Mucosa of stomach (tissue), 1 donor: ENCODE data around the gene SPNS3.

Experiments used
- H3K27me3 ChIP-seq: one replicate; pipeline ENCODE4 v1.7.0; 2013; ENCODE audit warnings: mild to moderate bottlenecking, low read length; ENCODE audit not compliant: control insufficient read depth, insufficient read depth
- H3K36me3 ChIP-seq: one replicate; pipeline ENCODE4 v1.7.0; 2013; ENCODE audit warnings: low read length; ENCODE audit not compliant: control insufficient read depth, insufficient read depth
- H3K4me1 ChIP-seq: one replicate; pipeline ENCODE4 v1.7.0; 2013; ENCODE audit warnings: mild to moderate bottlenecking, low read length; ENCODE audit not compliant: control insufficient read depth, insufficient read depth
- H3K4me3 ChIP-seq: one replicate; pipeline ENCODE4 v1.7.0; 2013; ENCODE audit warnings: low read length
- H3K9ac ChIP-seq: one replicate; pipeline ENCODE4 v1.7.0; 2013; ENCODE audit warnings: mild to moderate bottlenecking, low read length, moderate library complexity
- H3K9me3 ChIP-seq: one replicate; pipeline ENCODE4 v1.7.0; 2013; ENCODE audit warnings: mild to moderate bottlenecking, low read length, moderate library complexity; ENCODE audit not compliant: control insufficient read depth
- donor health status: Pancreatic carcinoma.

The SPNS3 gene

DNA sequence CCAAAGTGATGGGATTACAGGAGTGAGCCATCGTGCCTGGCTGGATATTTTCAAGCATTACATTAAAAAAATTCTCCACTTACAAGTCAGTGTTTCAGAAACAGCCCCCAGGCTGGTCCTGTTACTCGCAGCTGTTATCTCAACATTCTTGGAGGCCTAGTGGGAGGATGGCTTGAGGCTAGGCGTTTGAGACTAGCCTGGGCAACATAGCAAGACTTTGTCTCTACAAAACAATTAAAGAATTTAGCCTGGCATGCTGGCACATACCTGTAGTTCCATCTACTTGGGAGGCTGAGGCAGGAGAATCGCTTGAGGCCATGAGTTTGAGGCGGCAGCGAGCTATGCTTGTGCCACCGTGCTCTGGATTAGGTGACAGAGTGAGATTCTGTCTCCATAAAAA, 26.5 kb upstream of the SPNS3 start:
- H3K9ac ChIP-seq: no peak overlapping the region
- H3K36me3 ChIP-seq: no peaks in the 10 kb centered on the region
- no peak overlapping the region for H3K4me3 ChIP-seq
- no peaks in the 10 kb centered on the region for H3K27me3 ChIP-seq
- H3K9me3 ChIP-seq: no peaks in the 10 kb centered on the region
- no peaks in the 10 kb centered on the region for H3K4me1 ChIP-seq

- no peaks in the 10 kb centered on the region for H3K4me1 ChIP-seq
- H3K36me3 ChIP-seq: no peaks in the 10 kb centered on the region
- no peak overlapping the region for H3K9ac ChIP-seq
- H3K27me3 ChIP-seq: no peaks in the 10 kb centered on the region
- no peak overlapping the region for H3K4me3 ChIP-seq
- no peaks in the 10 kb centered on the region for H3K9me3 ChIP-seq
These were observed 25.9 kb upstream of the SPNS3 start for GRCh38 chr17:4407851-4408250.

DNA sequence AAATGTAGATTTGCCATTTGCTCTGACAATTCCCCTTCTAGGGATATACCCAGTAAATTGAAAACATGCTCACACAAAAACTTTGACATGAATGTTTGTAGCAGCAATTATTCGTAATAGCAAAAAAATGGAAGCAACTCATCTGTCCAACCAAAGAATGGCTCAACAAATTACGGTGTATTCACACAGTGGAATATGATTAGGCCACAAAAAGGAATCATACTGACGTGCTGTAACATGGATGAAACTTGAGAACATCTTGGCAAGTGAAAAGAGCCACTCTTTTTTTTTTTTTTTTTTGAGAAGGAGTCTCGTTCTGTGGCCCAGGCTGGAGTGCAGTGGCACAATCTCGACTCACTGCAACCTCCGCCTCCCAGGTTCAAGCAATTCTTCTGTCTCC, 24.1 kb upstream of the SPNS3 start:
- no peak overlapping the region for H3K9ac ChIP-seq
- H3K4me3 ChIP-seq: no peak overlapping the region
- no peaks in the 10 kb centered on the region for H3K36me3 ChIP-seq
- no peaks in the 10 kb centered on the region for H3K4me1 ChIP-seq
- H3K9me3 ChIP-seq: no peaks in the 10 kb centered on the region
- H3K27me3 ChIP-seq: no peaks in the 10 kb centered on the region

- Histone ChIP-seq H3K9me3 (no peaks in the 10 kb centered on the region), H3K27me3 (no peaks in the 10 kb centered on the region), H3K4me1 (no peaks in the 10 kb centered on the region), H3K9ac (no peak overlapping the region), H3K4me3 (no peak overlapping the region), H3K36me3 (no peaks in the 10 kb centered on the region)
These were observed 22.5 kb upstream of the SPNS3 start for GRCh38 chr17:4411201-4411600.

DNA sequence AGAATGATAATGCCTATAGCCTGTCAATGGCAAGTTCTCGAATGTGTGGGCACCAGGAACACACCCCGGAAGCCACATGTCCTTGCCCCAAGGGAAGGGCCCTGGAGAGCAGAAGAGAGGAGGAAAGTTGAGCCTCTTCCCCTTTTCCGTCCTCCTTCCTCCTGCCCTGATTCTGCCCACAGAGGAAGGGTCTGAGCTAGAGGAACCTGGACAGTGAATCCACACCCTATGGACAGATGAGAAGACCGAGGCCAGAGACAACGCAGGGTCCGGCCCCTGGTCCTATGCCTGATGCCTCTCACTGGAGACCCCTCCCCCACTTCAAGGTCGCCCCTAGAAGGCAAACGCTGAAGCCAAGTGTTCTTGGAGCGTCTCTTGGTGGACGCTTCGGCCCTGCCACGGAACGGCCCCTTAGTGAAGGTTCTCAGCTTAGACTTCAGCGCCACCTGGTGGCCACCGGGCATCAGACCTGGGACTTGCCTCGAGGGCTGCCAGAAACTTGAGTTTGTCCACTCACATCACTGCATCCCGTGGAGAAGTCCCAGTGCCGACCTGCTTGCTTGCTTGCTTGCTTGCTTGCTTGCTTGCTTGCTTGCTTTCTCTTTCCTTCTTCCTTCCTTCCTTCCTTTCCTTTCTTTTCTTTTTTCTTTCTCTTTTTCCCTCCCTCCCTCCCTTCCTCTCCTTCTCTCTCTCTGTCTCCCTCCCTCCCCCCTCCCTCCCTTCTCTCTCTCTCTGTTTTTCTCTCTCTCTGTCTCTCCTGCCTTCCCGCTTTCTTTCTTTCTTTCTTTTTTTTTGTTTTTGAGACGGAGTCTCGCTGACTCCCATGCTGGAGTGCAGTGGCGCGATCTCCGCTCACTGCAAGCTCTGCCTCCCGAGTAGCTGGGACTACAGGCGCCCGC, 20.6 kb upstream of the SPNS3 start:
- Histone ChIP-seq H3K9me3 (no peaks in the 10 kb centered on the region), H3K27me3 (no peaks in the 10 kb centered on the region), H3K4me1 (no peaks in the 10 kb centered on the region), H3K4me3 (no peak overlapping the region), H3K9ac (no peak overlapping the region), H3K36me3 (no peaks in the 10 kb centered on the region)

DNA sequence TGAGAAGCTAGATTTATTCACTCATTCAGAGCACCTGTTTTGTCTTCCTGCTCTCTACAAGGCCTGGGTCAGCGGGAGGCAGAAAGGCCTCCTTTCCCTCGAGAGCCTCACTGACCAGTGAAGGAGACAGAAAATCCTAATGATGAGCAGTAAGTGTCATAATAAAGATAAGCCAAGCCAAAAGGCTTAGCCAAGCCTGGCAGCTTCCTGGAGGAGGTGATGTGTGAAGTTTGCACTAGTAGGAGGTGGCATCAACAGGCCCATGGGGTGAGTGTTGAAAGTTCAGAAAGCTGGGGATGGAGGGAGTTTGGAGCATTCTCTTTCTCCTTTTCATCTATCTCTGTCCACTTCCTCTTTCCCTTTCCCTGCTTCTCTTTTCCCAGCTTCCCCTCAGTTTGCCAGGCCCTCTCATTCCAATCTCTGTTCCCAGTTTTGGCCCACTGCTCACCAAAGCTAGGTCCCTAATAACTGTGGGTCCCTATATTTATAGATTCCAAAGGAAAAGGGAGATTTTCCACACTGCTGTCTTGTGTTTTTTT, 16.5 kb upstream of the SPNS3 start:
- Histone ChIP-seq H3K9me3 (no peaks in the 10 kb centered on the region), H3K4me3 (no peak overlapping the region), H3K9ac (no peak overlapping the region), H3K4me1 (no peaks in the 10 kb centered on the region), H3K36me3 (no peaks in the 10 kb centered on the region), H3K27me3 (no peaks in the 10 kb centered on the region)

GRCh38 chr17:4420692-4421131, 13.0 kb upstream of the SPNS3 start:
- Histone ChIP-seq H3K9ac (no peak overlapping the region), H3K36me3 (no peaks in the 10 kb centered on the region), H3K4me3 (no peak overlapping the region), H3K9me3 (no peaks in the 10 kb centered on the region), H3K4me1 (no peaks in the 10 kb centered on the region), H3K27me3 (no peaks in the 10 kb centered on the region)

DNA sequence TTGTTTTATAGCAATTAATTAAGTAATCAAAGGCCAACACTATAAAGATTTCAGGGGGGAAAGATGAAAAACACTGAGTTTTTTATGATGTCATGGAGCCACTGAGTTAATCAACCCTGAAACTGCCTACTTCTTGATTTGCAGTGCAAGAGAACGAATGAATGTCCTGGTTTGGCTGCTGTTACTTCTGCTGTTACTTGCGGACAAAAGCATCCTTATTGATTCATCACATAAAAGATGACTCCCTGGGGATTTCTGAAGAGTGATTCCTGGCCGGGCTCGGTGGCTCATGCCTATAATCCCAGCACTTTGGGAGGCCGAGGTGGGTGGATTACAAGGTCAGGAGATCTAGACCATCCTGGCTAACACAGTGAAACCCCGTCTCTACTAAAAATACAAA, 10.9 kb upstream of the SPNS3 start:
- Histone ChIP-seq H3K9ac (no peak overlapping the region), H3K4me1 (peaks cover 5% of the 10 kb centered on the region), H3K9me3 (no peaks in the 10 kb centered on the region), H3K4me3 (no peak overlapping the region), H3K27me3 (no peaks in the 10 kb centered on the region), H3K36me3 (no peaks in the 10 kb centered on the region)

DNA sequence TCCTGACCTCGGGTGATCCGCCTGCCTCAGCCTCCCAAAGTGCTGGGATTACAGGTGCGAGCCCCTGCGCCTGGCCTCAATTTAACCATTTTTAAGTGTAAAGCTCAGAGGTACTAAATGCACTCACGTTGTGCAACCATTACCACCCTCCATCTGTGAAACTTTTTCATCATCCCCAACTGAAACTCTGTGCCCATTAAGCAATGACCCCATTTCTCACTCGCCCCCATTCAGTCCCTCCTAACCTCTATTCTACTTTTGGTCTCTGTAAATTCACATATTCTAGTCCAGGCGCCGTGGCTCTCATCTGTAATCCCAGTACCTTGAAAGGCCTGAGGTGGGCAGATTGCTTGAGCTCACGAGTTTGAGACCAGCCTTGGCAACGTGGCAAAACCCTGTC, 8.3 kb upstream of the SPNS3 start:
- H3K36me3 ChIP-seq: no peaks in the 10 kb centered on the region
- peaks cover 5% of the 10 kb centered on the region for H3K4me1 ChIP-seq
- H3K27me3 ChIP-seq: no peaks in the 10 kb centered on the region
- H3K4me3 ChIP-seq: no peak overlapping the region
- H3K9ac ChIP-seq: no peak overlapping the region
- no peaks in the 10 kb centered on the region for H3K9me3 ChIP-seq

DNA sequence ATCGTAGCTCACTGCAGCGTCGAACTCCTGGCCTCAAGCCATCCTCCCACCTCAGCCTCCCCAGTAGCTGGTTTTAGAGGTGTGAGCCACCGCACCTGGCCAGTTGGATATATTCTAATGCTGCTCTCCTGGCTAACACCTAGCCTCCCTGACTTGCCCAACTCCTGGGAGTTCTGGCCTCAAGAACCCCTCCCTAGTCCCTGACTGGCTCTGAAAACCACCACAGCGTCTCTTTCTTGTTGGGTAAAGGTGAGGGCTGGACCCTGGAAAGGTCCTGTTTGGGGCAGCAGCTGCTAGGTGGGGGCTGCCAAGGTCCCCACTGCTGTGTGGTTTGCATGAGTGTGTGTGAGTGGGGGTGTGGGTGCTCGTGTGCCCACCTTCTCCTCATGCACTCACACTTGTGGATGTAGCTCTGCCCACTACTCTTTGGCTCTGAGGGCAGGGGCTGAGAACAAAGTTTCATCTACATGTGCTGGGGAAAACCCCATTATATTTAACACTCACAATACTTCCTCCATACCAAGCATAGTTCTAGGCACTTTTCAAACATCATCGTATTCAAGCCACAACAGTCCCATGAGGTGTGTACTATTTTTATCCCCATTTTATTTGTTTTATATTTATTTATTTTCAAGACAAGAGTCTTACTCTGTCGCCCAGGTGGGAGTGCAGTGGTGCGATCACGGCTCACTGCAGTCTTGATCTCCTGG, 7.1 kb upstream of the SPNS3 start:
- no peaks in the 10 kb centered on the region for H3K27me3 ChIP-seq
- no peaks in the 10 kb centered on the region for H3K36me3 ChIP-seq
- H3K4me3 ChIP-seq: no peak overlapping the region
- H3K4me1 ChIP-seq: peaks cover 5% of the 10 kb centered on the region
- H3K9ac ChIP-seq: no peak overlapping the region
- H3K9me3 ChIP-seq: no peaks in the 10 kb centered on the region

- Histone ChIP-seq H3K36me3 (no peaks in the 10 kb centered on the region), H3K4me1 (peaks cover 5% of the 10 kb centered on the region), H3K9me3 (no peaks in the 10 kb centered on the region), H3K4me3 (no peak overlapping the region), H3K9ac (no peak overlapping the region), H3K27me3 (no peaks in the 10 kb centered on the region)
These were observed 6.2 kb upstream of the SPNS3 start for GRCh38 chr17:4427505-4427904.

- no peaks in the 10 kb centered on the region for H3K9me3 ChIP-seq
- peaks cover 21% of the 10 kb centered on the region for H3K4me1 ChIP-seq
- H3K27me3 ChIP-seq: peaks cover 7% of the 10 kb centered on the region
- no peak overlapping the region for H3K9ac ChIP-seq
- no peaks in the 10 kb centered on the region for H3K36me3 ChIP-seq
- H3K4me3 ChIP-seq: no peak overlapping the region
These were observed 2.6 kb downstream of the SPNS3 start for GRCh38 chr17:4436381-4436780.
